Epithelial cell of esophagus (primary cell): ENCODE measurements around the gene RBM15B.

Source experiments
- DNase-seq: peaks from one replicate; pipeline ENCODE4 v3.0.0; 2010; ENCODE audit warnings: low read depth
- H3K4me3 ChIP-seq: 2 replicates; pipeline ENCODE4 v1.5.1; 2011; ENCODE audit warnings: mild to moderate bottlenecking, low read length, control low read depth
- CTCF ChIP-seq: IDR thresholded peaks from 2 replicates; pipeline ENCODE4 v1.5.1; 2011; ENCODE audit warnings: low read depth, mild to moderate bottlenecking, low read length, control low read depth, inconsistent platforms; ENCODE audit not compliant: insufficient read depth; ENCODE audit errors: missing control alignments

Gene RBM15B

DNA sequence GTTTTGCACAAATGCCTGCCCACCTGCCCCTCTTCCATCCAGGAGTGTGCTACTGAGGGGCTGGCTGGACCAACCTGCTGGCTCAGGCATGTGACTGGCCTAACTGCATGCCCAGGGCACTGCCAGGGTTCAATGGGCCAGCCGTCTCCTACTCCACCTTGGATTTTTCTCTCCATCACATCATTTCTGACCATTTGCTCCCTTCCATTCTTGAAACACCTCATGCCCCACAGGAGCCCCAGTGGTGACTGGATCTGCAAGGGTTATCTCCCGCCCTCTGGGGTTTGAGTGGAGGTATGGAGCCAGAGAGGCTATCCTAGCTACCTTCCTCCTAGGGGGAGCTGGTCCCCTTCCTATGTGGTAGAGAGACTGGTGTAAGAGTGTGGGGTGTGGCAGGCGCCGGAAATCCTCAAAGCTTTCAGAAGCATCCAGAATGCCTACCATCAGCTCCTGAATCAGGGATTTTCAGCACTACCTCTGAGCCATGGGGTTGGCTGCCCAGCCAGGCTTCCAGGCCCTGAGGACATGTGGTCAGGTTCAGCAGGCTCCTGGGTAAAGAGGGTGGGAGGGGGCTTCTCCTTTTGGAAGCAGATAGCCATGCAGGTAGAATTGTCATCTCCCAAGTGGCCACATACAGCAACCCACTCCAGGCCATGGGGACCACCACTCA lies 8.9 kb upstream of the RBM15B start:
- H3K4me3 ChIP-seq: no peak overlapping the region
- no peak for TF ChIP-seq CTCF

GRCh38 chr3:51382947-51383578 lies 8.0 kb upstream of the RBM15B start:
- H3K4me3 ChIP-seq: no peak overlapping the region
- TF ChIP-seq CTCF: no peak
- no peak for DNase-seq

More for the DNA sequence above, 8.9 kb upstream of the RBM15B start:
- DNase-seq: no peak

- peak overlapping the region; percentile 98 for H3K4me3 ChIP-seq
- no peak for DNase-seq
Observed at GRCh38 chr3:51384055-51384725, 6.9 kb upstream of the RBM15B start.

GRCh38 chr3:51384726-51385473 lies 6.2 kb upstream of the RBM15B start, which contains the start of gene MANF:
Gene MANF (plus strand): TSS chr3:51385291. CDS start chr3:51385343, 52 bp downstream.
- H3K4me3 ChIP-seq: peak within 1 kb of the TSS; percentile 98
- no peak for TF ChIP-seq CTCF
- DNase-seq: peak; percentile 99

More at GRCh38 chr3:51384055-51384725, 6.9 kb upstream of the RBM15B start:
- TF ChIP-seq CTCF: no peak

DNA sequence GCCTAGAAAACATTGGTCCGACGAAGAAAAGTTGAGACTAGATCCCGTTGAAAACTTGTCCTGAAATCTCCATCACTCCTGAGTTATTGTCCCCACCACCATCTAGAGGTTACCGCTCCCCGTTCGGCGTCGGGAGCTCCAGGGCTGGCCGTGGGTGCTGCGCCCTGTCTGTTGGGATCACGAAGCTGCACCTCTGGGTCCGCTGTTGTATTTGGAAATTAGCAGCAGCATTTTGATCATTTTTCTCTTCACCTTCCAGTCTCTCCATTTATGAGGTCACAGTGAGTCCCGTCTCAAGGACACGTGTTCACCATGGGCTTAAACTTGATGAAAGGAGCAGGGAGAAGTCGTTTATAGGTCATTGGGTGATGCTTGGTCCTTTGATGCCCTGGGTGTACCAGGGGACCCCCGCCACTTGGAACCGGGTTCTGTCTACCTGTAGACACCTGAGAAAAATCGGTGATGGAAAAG lies 5.4 kb upstream of the RBM15B start:
- no peak for TF ChIP-seq CTCF
- peak overlapping the region; percentile 81 for H3K4me3 ChIP-seq
- DNase-seq: no peak

GRCh38 chr3:51386159-51386851 lies 4.8 kb upstream of the RBM15B start:
- peak overlapping the region; percentile 81 for H3K4me3 ChIP-seq
- no peak for DNase-seq
- no peak for TF ChIP-seq CTCF
